ENCODE results near the gene FANCE.

FANCE gene

GRCh38 chr6:35492974-35493284, 40.8 kb downstream of the FANCE start:
- no peak overlapping the region for H3K4me3 ChIP-seq (replicated peaks in 1 of 2; ENCODE audit: low read depth in 2 of 2, low read length in 2 of 2)
- no peak for DNase-seq (ENCODE audit: low read depth in 2 of 2)

DNA sequence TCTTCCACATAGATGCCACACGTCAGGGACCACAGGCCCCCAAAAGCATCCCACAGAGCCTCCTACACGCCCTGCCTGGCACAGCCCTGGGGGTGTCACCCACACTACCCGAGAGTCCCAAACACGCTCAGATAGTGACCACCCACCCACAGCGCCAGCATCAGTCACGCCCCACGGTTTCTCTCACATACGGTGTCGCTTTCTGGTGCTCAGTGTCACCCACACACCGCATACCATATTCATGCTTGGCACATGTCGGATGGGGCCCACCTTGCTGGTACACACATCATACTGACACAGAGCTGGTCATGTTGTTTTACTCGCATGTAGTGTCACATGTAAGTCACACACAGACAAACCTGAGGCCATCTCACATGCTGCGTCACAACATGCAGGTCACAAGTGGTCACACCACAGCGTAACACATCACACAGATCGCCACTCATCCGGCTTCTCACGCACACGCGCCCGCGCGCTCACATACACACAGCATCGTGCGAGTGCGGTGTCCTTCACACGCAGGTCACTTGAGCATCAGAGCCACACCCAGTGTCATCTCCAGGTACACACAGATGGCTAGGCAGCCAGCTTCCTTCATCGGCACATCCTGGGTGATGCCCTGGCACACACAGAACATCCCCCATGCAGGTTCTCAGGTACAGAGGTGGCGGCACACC, 41.3 kb downstream of the FANCE start:
- no peak overlapping the region for H3K4me3 ChIP-seq (replicated peaks in 1 of 2; ENCODE audit: low read depth in 2 of 2, low read length in 2 of 2)
- TF ChIP-seq, protein P1, sequence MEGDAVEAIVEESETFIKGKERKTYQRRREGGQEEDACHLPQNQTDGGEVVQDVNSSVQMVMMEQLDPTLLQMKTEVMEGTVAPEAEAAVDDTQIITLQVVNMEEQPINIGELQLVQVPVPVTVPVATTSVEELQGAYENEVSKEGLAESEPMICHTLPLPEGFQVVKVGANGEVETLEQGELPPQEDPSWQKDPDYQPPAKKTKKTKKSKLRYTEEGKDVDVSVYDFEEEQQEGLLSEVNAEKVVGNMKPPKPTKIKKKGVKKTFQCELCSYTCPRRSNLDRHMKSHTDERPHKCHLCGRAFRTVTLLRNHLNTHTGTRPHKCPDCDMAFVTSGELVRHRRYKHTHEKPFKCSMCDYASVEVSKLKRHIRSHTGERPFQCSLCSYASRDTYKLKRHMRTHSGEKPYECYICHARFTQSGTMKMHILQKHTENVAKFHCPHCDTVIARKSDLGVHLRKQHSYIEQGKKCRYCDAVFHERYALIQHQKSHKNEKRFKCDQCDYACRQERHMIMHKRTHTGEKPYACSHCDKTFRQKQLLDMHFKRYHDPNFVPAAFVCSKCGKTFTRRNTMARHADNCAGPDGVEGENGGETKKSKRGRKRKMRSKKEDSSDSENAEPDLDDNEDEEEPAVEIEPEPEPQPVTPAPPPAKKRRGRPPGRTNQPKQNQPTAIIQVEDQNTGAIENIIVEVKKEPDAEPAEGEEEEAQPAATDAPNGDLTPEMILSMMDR (IDR thresholded peaks at IDR 0.05; ENCODE audit: low read depth, low read length), result no peak
- DNase-seq (ENCODE audit: low read depth in 2 of 2), result no peak

More at GRCh38 chr6:35492974-35493284, 40.8 kb downstream of the FANCE start:
- TF ChIP-seq, protein P1 (IDR thresholded peaks at IDR 0.05; ENCODE audit: low read depth, low read length), result no peak

DNA sequence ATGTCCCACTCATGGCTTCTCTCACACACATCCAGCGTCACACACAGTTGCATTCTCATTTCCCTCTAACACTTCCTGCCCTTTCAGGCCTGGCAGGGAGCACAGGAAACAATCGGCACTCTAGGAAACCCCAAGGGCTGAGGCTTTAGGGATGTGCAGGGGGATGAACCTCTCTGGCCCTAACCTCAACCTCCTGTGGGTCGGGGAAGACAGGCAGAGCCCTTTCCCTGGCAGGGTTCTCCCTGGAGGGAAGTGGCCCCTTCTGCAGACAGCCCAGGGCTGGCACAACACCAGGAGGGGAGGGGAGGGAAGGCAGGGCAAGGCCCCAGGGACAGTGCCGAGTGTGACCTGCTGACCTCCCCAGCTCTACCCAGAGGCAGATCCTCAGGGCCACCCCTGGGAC, 42.0 kb downstream of the FANCE start:
- TF ChIP-seq, protein P1 (IDR thresholded peaks at IDR 0.05; ENCODE audit: low read depth, low read length), result no peak
- H3K4me3 ChIP-seq (replicated peaks in 1 of 2; ENCODE audit: low read depth in 2 of 2, low read length in 2 of 2), result peak overlapping the region in 1 of 2 donors; percentile 12
- DNase-seq (ENCODE audit: low read depth in 2 of 2), result peak; percentile 51 to 56

DNA sequence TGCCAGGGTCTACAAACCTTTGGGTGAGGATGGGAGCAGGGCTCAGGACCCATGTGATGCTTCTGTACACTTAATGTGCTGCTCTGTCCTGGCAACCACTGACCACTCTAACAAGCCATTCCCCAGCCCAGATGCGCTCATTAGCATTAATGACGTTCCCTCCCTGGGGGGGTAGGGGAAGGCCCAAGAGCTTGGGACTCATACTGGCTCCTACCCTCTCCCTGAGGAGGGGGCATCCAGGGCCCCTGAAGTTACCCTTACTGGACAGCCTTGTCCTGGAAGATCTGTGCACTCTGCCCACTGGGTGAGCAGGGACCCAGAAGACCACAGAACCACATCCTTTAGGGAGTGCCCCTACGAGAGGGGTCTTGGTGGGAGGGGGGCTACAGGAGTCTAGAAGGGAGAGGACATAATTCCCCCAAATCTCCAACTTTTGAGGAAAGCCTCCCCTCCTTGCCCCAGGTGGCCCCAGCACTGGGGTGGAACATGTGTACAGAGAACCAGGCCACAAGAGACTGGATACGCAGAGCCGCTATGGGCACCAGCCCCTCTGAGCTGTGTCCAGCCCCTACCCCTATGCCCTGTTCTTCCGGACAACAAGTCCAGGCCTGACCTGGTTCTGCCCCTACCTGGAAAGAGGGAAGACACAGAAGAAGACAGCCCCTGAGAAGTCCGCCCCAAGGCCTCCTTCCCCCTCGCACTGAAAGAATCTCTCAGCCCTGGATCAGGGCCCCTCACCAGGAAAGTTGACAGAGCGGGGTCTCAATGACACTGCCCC, 43.3 kb downstream of the FANCE start:
- peak overlapping the region; percentile 65 to 79 for H3K4me3 ChIP-seq (replicated peaks in 1 of 2; ENCODE audit: low read depth in 2 of 2, low read length in 2 of 2)
- no peak for DNase-seq (ENCODE audit: low read depth in 2 of 2)
- TF ChIP-seq, protein P1 (IDR thresholded peaks at IDR 0.05; ENCODE audit: low read depth, low read length), result no peak

DNA sequence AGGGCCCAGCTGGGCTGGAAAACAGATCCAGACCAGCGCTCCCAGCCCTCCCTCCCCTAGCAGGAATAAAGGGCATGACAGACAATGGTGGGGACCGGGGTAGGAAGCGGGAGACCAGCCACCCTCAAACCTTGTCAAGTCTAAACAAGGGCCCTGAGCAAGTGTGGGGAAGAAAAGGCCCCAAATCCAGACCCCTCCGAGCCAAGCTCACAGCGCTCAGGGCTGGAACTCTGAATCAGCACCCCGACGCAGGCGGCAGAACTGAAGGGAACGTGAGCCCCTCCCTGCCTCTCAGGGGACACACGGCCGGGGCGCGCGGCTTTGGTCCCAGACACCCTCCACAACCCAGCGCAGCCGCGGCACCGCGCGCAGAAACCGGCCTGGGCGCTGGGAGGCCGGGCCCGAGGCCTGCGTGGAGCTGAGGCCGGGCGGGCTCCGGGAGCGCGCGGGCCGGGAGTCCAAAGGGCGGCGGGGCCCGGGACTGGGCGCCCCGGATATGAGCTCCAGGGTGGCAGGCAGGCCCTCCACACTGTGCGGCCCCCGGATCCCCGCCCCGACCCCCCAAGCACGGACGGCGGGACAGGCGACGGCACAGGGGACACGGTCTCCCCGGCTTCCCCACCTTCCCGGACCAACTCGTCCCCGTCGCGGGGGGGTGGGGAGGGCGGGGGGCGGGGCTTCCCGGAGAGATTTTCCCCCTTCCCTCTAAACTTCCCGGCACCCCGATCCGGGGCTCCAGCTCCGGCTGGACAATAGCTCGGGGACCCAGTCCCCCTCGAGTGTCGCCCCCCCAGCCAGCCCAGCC, 44.1 kb downstream of the FANCE start:
- peak overlapping the region; percentile 65 to 79 for H3K4me3 ChIP-seq (replicated peaks in 1 of 2; ENCODE audit: low read depth in 2 of 2, low read length in 2 of 2)
- TF ChIP-seq, protein P1 (IDR thresholded peaks at IDR 0.05; ENCODE audit: low read depth, low read length), result no peak
- peak in 1 of 2 donors; percentile 54 for DNase-seq (ENCODE audit: low read depth in 2 of 2)

- peak; percentile 71 to 75 for DNase-seq (ENCODE audit: low read depth in 2 of 2)
- H3K4me3 ChIP-seq (replicated peaks in 1 of 2; ENCODE audit: low read depth in 2 of 2, low read length in 2 of 2), result peak within 1 kb of the TSS; percentile 65 to 79
- TF ChIP-seq, protein P1 (IDR thresholded peaks at IDR 0.05; ENCODE audit: low read depth, low read length), result no peak
Observed at GRCh38 chr6:35496841-35497570, 44.9 kb downstream of the FANCE start, which contains the start of gene TEAD3. TEAD3 (minus strand) TSS chr6:35497079.
